Measurements from ENCODE around the gene ZCCHC12.
"Not testable (repeated sequence)": the region's sequence is repeated elsewhere in the genome, so short reads cannot be mapped to it uniquely, and the experiment has no call there.

The ZCCHC12 gene

GRCh38 chrX:118823263-118824172 lies at the start of gene ZCCHC12:
TSS of gene ZCCHC12 (plus strand) at chrX:118823824. CDS start at chrX:118825245, 1,421 bp downstream.
- peak in 1 of 2 donors; percentile 8 for DNase-seq (ENCODE audit: low read depth in 2 of 2, low spot score in 1 of 2)

GRCh38 chrX:118779581-118779980 lies 44.0 kb upstream of the ZCCHC12 start:
- DNase-seq (ENCODE audit: low read depth in 2 of 2, low spot score in 1 of 2), result no peak

- no peak for DNase-seq (ENCODE audit: low read depth in 2 of 2, low spot score in 1 of 2)
These were observed 43.1 kb upstream of the ZCCHC12 start for GRCh38 chrX:118780509-118780908.

GRCh38 chrX:118780911-118781310 lies 42.7 kb upstream of the ZCCHC12 start:
- DNase-seq (ENCODE audit: low read depth in 2 of 2, low spot score in 1 of 2), result no peak

GRCh38 chrX:118795528-118796280 lies 27.9 kb upstream of the ZCCHC12 start:
- DNase-seq (ENCODE audit: low read depth in 2 of 2, low spot score in 1 of 2), result no peak

- no peak for DNase-seq (ENCODE audit: low read depth in 2 of 2, low spot score in 1 of 2)
These were observed 20.8 kb upstream of the ZCCHC12 start for GRCh38 chrX:118802857-118803256.

GRCh38 chrX:118807151-118808017 lies 16.2 kb upstream of the ZCCHC12 start:
- no peak for DNase-seq (ENCODE audit: low read depth in 2 of 2, low spot score in 1 of 2)

- DNase-seq (ENCODE audit: low read depth in 2 of 2, low spot score in 1 of 2), result not testable (repeated sequence)
These were observed 6.4 kb upstream of the ZCCHC12 start for GRCh38 chrX:118817257-118817656.

GRCh38 chrX:118824173-118824730 lies 628 bp downstream of the ZCCHC12 start:
- no peak for DNase-seq (ENCODE audit: low read depth in 2 of 2, low spot score in 1 of 2)

- DNase-seq (ENCODE audit: low read depth in 2 of 2, low spot score in 1 of 2), result no peak
These were observed 1.6 kb downstream of the ZCCHC12 start for GRCh38 chrX:118825227-118825626.

- DNase-seq (ENCODE audit: low read depth in 2 of 2, low spot score in 1 of 2), result peak in 1 of 2 donors; percentile 21
These were observed 15.8 kb downstream of the ZCCHC12 start for GRCh38 chrX:118839334-118839958.

GRCh38 chrX:118847676-118848075 lies 24.1 kb downstream of the ZCCHC12 start:
- no peak for DNase-seq (ENCODE audit: low read depth in 2 of 2, low spot score in 1 of 2)

- no peak for DNase-seq (ENCODE audit: low read depth in 2 of 2, low spot score in 1 of 2)
These were observed 30.0 kb downstream of the ZCCHC12 start for GRCh38 chrX:118853596-118853995.

- no peak for DNase-seq (ENCODE audit: low read depth in 2 of 2, low spot score in 1 of 2)
These were observed 32.2 kb downstream of the ZCCHC12 start for GRCh38 chrX:118855681-118856310.

GRCh38 chrX:118857006-118857405 lies 33.4 kb downstream of the ZCCHC12 start:
- no peak for DNase-seq (ENCODE audit: low read depth in 2 of 2, low spot score in 1 of 2)

GRCh38 chrX:118861338-118861737 lies 37.7 kb downstream of the ZCCHC12 start:
- no peak for DNase-seq (ENCODE audit: low read depth in 2 of 2, low spot score in 1 of 2)

GRCh38 chrX:118862091-118862490 lies 38.5 kb downstream of the ZCCHC12 start:
- no peak for DNase-seq (ENCODE audit: low read depth in 2 of 2, low spot score in 1 of 2)

GRCh38 chrX:118862979-118863378 lies 39.4 kb downstream of the ZCCHC12 start:
- DNase-seq (ENCODE audit: low read depth in 2 of 2, low spot score in 1 of 2), result no peak

GRCh38 chrX:118864063-118864635 lies 40.5 kb downstream of the ZCCHC12 start:
- no peak for DNase-seq (ENCODE audit: low read depth in 2 of 2, low spot score in 1 of 2)
